ENCODE results near the gene KCNS1. TPM values are rescaled to one million over a fixed set of nuclear protein-coding genes. Genes with fewer than 3 reads are reported as not detected.
A peak's percentile ranks its signal among the peaks of the same experiment; 100 is the strongest.

KCNS1 gene
- polyA plus RNA-seq, 1 donor (not counting 4 experiments of a cell fraction or from before 2014, with no cell fraction given) = 1.5 TPM

DNA sequence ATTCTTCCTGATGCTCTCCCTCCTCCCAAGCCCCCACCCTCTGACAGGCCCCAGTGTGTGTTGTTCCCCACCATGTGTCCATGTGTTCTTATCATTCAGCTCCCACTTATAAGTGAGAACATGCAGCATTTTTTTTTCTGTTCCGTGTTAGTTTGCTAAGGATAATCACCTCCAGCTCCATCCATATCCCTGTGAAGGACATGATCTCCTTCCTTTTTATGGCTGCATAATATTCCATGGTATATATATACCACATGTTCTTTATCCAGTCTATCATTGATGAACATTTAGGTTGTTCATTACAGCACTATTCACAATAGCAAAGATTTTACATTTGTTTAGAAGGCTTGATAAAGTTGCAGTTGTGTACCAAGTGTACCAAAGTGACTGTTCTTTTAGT lies 57.9 kb downstream of the KCNS1 start:
- no peak overlapping the region for H2AFZ ChIP-seq (ENCODE audit: control insufficient read depth, low read length)
- no peaks in the 10 kb centered on the region for H3K27me3 ChIP-seq (ENCODE audit: control insufficient read depth, extremely low read depth, insufficient read depth, low read length)
- no peaks in the 10 kb centered on the region for H3K9me1 ChIP-seq (ENCODE audit: control insufficient read depth, extremely low read depth, insufficient read depth, low read length)
- DNase-seq (ENCODE audit: low read depth, low spot score) (no peak), FAIRE-seq (no peak)
- H3K4me2 ChIP-seq (ENCODE audit: control insufficient read depth, extremely low read depth, insufficient read depth, low read depth, low read length) = no peak overlapping the region
- TF ChIP-seq CTCF (optimal IDR thresholded peaks at IDR 0.05 in 1 of 3, IDR thresholded peaks at IDR 0.05 in 1 of 3, conservative IDR thresholded peaks at IDR 0.05 in 1 of 3; ENCODE audit: extremely low read depth in 1 of 3, insufficient read depth in 2 of 3, low read length in 3 of 3) (no peak), EZH2 (IDR thresholded peaks at IDR 0.05; ENCODE audit: low read length) (no peak)
- H4K20me1 ChIP-seq (ENCODE audit: control insufficient read depth, extremely low read depth, insufficient read depth, low read length) = no peaks in the 10 kb centered on the region
- dilution Hi-C loops (cut with MboI; ENCODE audit: extremely low pct_ligation_motif_present, low sequenced_read_pairs) = no loop called here
- peaks cover 0 to 1% of the 10 kb centered on the region in 2 experiments for H3K36me3 ChIP-seq (ENCODE audit: control insufficient read depth in 2 of 2, extremely low read depth in 1 of 2, insufficient read depth in 2 of 2, low read length in 2 of 2)
- no peak overlapping the region for H3K4me3 ChIP-seq (ENCODE audit: control insufficient read depth in 2 of 3, extremely low read depth in 1 of 3, insufficient read depth in 2 of 3, low read depth in 1 of 3, low read length in 3 of 3)
- H3K9me3 ChIP-seq (ENCODE audit: control insufficient read depth, low read depth, low read length) = no peaks in the 10 kb centered on the region
- H3K27ac ChIP-seq (ENCODE audit: control insufficient read depth, insufficient read depth, low read length) = peak overlapping the region; percentile 93
- no peak overlapping the region for H3K9ac ChIP-seq (ENCODE audit: control insufficient read depth, extremely low read depth, insufficient read depth, low read length)
- peaks cover 7% of the 10 kb centered on the region for H3K79me2 ChIP-seq (ENCODE audit: control insufficient read depth, insufficient read depth, low read length)
- H3K4me1 ChIP-seq (ENCODE audit: control insufficient read depth, extremely low read depth, insufficient read depth, low read length) = peaks cover 42% of the 10 kb centered on the region

Other genes starting within 250 kb of the KCNS1 start
- gene YWHAB, start 215.4 kb downstream of the KCNS1 start, polyA plus RNA-seq = 135 to 269 TPM (median 214 TPM) in 3 replicates
- 27.2 to 31.4 TPM (median 29.8 TPM) in 3 replicates for gene PABPC1L, start 191.1 kb downstream of the KCNS1 start, polyA plus RNA-seq
- 31.5 to 47.7 TPM (median 32.9 TPM) in 3 replicates for gene TOMM34, start 140.7 kb downstream of the KCNS1 start, polyA plus RNA-seq
- gene STK4, start 134.6 kb downstream of the KCNS1 start, polyA plus RNA-seq = 23.4 to 30.5 TPM (median 27.4 TPM) in 3 replicates
- gene WFDC5, start 14.0 kb upstream of the KCNS1 start, polyA plus RNA-seq = 2.4 to 11.7 TPM (median 5.1 TPM) in 3 replicates
- gene WFDC12, start 23.3 kb upstream of the KCNS1 start, polyA plus RNA-seq = 0.32 to 2.9 TPM (median 1.8 TPM) in 3 replicates
- gene PI3, start 73.8 kb upstream of the KCNS1 start, polyA plus RNA-seq = 46.4 to 226 TPM (median 71.1 TPM) in 3 replicates
- not detected in 3 replicates for gene SEMG1, start 105.9 kb upstream of the KCNS1 start, polyA plus RNA-seq
- gene SEMG2, start 120.2 kb upstream of the KCNS1 start, polyA plus RNA-seq = not detected in 3 replicates
- gene SLPI, start 153.4 kb upstream of the KCNS1 start, polyA plus RNA-seq = 203 to 395 TPM (median 262 TPM) in 3 replicates
- gene RBPJL, start 205.7 kb upstream of the KCNS1 start, polyA plus RNA-seq = not detected in 3 replicates
- 0.08 TPM in 1 of 3 replicates, not detected in the others for gene MATN4, start 207.2 kb upstream of the KCNS1 start, polyA plus RNA-seq
- gene SDC4, start 247.3 kb upstream of the KCNS1 start, polyA plus RNA-seq = 114 to 206 TPM (median 140 TPM) in 3 replicates